Endodermal cell (in vitro differentiated cells): ENCODE results near the gene DNAH8. TPM values are rescaled to one million over a fixed set of nuclear protein-coding genes. Genes with fewer than 3 reads are reported as not detected.

Experiments used
- DNase-seq: peaks from one replicate; pipeline ENCODE4 v3.0.0-alpha.2; 2017
- H3K27ac ChIP-seq: 2 replicates; pipeline ENCODE4 v1.5.1; 2013; ENCODE audit warnings: mild to moderate bottlenecking, low read depth, low read length, moderate library complexity
- H3K27me3 ChIP-seq: 2 replicates; pipeline ENCODE4 v1.6.1; 2013; ENCODE audit warnings: mild to moderate bottlenecking, low read length, moderate library complexity; ENCODE audit not compliant: insufficient read depth, control insufficient read depth, poor library complexity, severe bottlenecking
- H3K36me3 ChIP-seq: 2 replicates; pipeline ENCODE4 v1.7.0; 2013; ENCODE audit warnings: mild to moderate bottlenecking, low read length, moderate library complexity; ENCODE audit not compliant: control insufficient read depth, insufficient read depth
- H3K4me1 ChIP-seq: one replicate; pipeline ENCODE4 v1.7.0; 2013; ENCODE audit warnings: low read length; ENCODE audit not compliant: control insufficient read depth, insufficient read depth
- H3K4me3 ChIP-seq: 2 replicates; pipeline ENCODE4 v1.5.1; 2013; ENCODE audit warnings: mild to moderate bottlenecking, low read length, moderate library complexity
- H3K9ac ChIP-seq: 2 replicates; pipeline ENCODE4 v1.6.1; 2013; ENCODE audit warnings: mild to moderate bottlenecking, low read length, moderate library complexity; ENCODE audit not compliant: poor library complexity, severe bottlenecking; ENCODE audit errors: extremely low read depth
- H3K9me3 ChIP-seq: 2 replicates; pipeline ENCODE4 v1.6.1; 2013; ENCODE audit warnings: mild to moderate bottlenecking, low read length, moderate library complexity; ENCODE audit not compliant: control insufficient read depth
- H3K27ac Mint-ChIP-seq: 2 replicates; pipeline ENCODE4 v1.8.0; 2020; ENCODE audit warnings: mixed read lengths
- H3K27me3 Mint-ChIP-seq: 2 replicates; pipeline ENCODE4 v1.8.0; 2021; ENCODE audit warnings: mild to moderate bottlenecking, mixed read lengths; ENCODE audit not compliant: insufficient read depth
- H3K36me3 Mint-ChIP-seq: 2 replicates; pipeline ENCODE4 v1.8.0; 2020; ENCODE audit warnings: low read depth, mixed read lengths
- H3K4me1 Mint-ChIP-seq: 2 replicates; pipeline ENCODE4 v1.8.0; 2020; ENCODE audit warnings: mixed read lengths
- H3K4me3 Mint-ChIP-seq: 2 replicates; pipeline ENCODE4 v1.8.0; 2020; ENCODE audit warnings: mild to moderate bottlenecking, moderate library complexity, mixed read lengths
- H3K9me3 Mint-ChIP-seq: 2 replicates; pipeline ENCODE4 v1.8.0; 2020; ENCODE audit warnings: mild to moderate bottlenecking, mixed read lengths
- WGBS, 2 experiments: methylation state at CpG; one replicate each; pipeline versions ENCODE4 v1.1.5 to v1.1.7; 2013; ENCODE audit warnings: missing lambda C conversion rate in 2 of 2, mixed read lengths in 1 of 2; ENCODE audit not compliant: insufficient coverage in 1 of 2, insufficient read length in 1 of 2; 5-methylcytosine and 5-hydroxymethylcytosine counted together
- total RNA-seq, 2 donors: library from RNA; stranded (reverse); fragmentation: NEBNext Ultra II Directional in 1 of 2; extraction: Animal tissue kit (Norgen Biotek cat#: 25700) in 1 of 2; gene quantifications; 2 replicates in 1 of 2; 3 replicates in 1 of 2; pipeline ENCODE4 v1.2.1, GENCODE V29; 2021
- TF ChIP-seq, protein P1 (sequence below): fragments of 200-600 bp; sonication (generic); conservative IDR thresholded peaks from 2 replicates; pipeline ENCODE4 v1.5.0; 2021; ENCODE audit warnings: antibody characterized with exemption, mild to moderate bottlenecking

The DNAH8 gene
- total RNA-seq, 2 donors from 2014 or later = not detected

DNA sequence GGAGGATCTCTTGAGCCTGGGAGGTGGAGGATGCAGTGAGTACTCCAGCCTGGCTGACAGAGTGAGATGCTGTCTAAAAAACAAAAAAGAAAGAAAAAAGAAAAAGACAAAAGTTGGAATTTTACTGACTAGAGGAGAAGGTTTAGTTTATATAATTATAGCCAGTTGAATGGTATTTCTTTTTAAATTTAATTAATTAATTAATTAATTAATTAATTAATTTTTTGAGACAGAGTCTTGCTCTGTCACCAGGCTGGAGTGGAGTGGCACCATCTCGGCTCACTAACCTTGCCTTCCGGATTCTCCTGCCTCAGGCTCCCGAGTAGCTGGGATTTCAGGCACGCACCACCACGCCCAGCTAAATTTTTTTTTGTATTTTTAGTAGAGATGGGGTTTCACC, 8.7 kb downstream of the DNAH8 start:
- H3K9me3 Mint-ChIP-seq = peaks cover 19% of the 10 kb centered on the region
- H3K4me3 ChIP-seq = no peak overlapping the region
- no peaks in the 10 kb centered on the region for H3K4me1 ChIP-seq
- H3K27ac ChIP-seq = no peak overlapping the region
- H3K4me1 Mint-ChIP-seq = peaks cover 5% of the 10 kb centered on the region
- TF ChIP-seq, protein P1, sequence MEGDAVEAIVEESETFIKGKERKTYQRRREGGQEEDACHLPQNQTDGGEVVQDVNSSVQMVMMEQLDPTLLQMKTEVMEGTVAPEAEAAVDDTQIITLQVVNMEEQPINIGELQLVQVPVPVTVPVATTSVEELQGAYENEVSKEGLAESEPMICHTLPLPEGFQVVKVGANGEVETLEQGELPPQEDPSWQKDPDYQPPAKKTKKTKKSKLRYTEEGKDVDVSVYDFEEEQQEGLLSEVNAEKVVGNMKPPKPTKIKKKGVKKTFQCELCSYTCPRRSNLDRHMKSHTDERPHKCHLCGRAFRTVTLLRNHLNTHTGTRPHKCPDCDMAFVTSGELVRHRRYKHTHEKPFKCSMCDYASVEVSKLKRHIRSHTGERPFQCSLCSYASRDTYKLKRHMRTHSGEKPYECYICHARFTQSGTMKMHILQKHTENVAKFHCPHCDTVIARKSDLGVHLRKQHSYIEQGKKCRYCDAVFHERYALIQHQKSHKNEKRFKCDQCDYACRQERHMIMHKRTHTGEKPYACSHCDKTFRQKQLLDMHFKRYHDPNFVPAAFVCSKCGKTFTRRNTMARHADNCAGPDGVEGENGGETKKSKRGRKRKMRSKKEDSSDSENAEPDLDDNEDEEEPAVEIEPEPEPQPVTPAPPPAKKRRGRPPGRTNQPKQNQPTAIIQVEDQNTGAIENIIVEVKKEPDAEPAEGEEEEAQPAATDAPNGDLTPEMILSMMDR = no peak
- no peak overlapping the region for H3K27ac Mint-ChIP-seq
- no peak for DNase-seq
- H3K27me3 ChIP-seq = no peaks in the 10 kb centered on the region
- peaks cover 2% of the 10 kb centered on the region for H3K36me3 Mint-ChIP-seq
- no peak overlapping the region for H3K4me3 Mint-ChIP-seq
- 90 to 92% methylated on average over 5 of the region's 5 CpGs for WGBS, 2 experiments
- H3K27me3 Mint-ChIP-seq = no peaks in the 10 kb centered on the region
- peaks cover 20% of the 10 kb centered on the region for H3K9me3 ChIP-seq
- no peaks in the 10 kb centered on the region for H3K36me3 ChIP-seq
- H3K9ac ChIP-seq = no peak overlapping the region

DNA sequence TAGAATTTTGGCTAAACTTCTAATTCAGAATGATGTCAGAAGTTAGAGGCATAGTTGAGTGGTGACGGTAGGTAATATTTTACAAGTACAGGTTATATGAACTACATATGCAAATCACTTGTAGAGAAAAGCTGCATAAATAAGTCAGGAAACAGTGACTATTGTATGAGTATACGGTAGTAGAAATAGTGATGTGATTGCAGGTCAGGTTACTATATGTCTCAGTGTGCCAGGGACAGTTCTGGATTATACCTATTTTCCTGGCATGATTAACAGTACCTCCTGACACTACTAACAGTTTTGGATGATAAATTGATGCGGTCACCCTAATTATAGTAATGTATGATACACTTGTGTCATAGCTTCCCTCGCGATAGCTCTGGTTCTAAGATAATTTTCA, 9.2 kb downstream of the DNAH8 start:
- no peak overlapping the region for H3K27ac Mint-ChIP-seq
- H3K27me3 Mint-ChIP-seq = no peaks in the 10 kb centered on the region
- no peak for DNase-seq
- Histone ChIP-seq H3K27ac (no peak overlapping the region), H3K36me3 (no peaks in the 10 kb centered on the region), H3K27me3 (no peaks in the 10 kb centered on the region), H3K4me1 (no peaks in the 10 kb centered on the region), H3K9me3 (peaks cover 20% of the 10 kb centered on the region), H3K9ac (no peak overlapping the region), H3K4me3 (no peak overlapping the region)
- peaks cover 5% of the 10 kb centered on the region for H3K4me1 Mint-ChIP-seq
- peaks cover 2% of the 10 kb centered on the region for H3K36me3 Mint-ChIP-seq
- TF ChIP-seq, protein P1 = no peak
- 80% methylated on average over 5 of the region's 5 CpGs; no CpG with 5 or more reads in 1 of the 2 experiments for WGBS, 2 experiments
- H3K4me3 Mint-ChIP-seq = no peak overlapping the region
- H3K9me3 Mint-ChIP-seq = peaks cover 19% of the 10 kb centered on the region

DNA sequence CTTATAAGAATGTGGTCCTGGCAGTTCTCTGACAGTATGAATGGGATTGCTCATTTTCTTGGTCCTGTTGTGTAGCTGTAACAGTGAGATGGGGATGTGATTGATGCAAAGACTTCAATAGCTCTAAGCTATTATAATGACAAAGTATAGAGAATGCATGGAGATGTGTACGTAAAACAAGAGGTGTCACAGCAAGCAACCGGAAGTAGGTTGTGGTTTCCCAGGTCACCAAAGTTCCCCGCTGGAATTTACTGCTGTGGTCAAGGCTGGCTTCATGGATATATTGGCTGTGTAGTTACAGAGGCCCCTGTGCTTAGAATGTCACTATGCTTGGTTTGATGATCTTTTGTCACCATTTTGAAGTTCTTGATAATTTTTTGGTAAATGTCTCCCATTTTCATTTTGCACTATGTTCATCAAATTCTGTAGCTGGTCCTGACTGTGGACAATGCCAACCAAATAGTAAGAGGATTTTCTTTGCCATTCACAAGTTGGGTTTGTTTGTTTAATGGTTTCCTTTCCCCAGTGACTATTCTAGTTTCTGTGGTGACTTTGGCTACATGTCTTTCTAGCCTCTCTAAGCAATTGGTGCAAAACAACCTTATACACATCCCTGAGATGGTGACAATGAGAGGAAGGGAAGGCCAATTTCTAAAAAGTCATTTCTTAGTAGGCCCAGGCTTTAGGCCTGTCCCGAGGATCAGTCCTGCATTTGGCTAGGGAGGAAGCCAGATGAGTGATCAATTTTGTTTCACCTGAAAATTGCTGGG, 10.5 kb downstream of the DNAH8 start:
- no peak overlapping the region for H3K4me3 ChIP-seq
- H3K9me3 ChIP-seq = peaks cover 13% of the 10 kb centered on the region
- Mint-ChIP-seq H3K27ac (no peak overlapping the region), H3K9me3 (peaks cover 12% of the 10 kb centered on the region), H3K27me3 (no peaks in the 10 kb centered on the region), H3K4me1 (peaks cover 3% of the 10 kb centered on the region), H3K4me3 (no peak overlapping the region), H3K36me3 (no peaks in the 10 kb centered on the region)
- H3K4me1 ChIP-seq = no peaks in the 10 kb centered on the region
- H3K9ac ChIP-seq = no peak overlapping the region
- TF ChIP-seq, protein P1 = no peak
- 64 to 89% methylated on average over 3 to 4 of the region's 4 CpGs for WGBS, 2 experiments
- no peaks in the 10 kb centered on the region for H3K27me3 ChIP-seq
- no peak overlapping the region for H3K27ac ChIP-seq
- H3K36me3 ChIP-seq = no peaks in the 10 kb centered on the region
- no peak for DNase-seq
